GM23338 (cell line): Measurements from ENCODE around the gene MLPH. TPM values are rescaled to one million over a fixed set of nuclear protein-coding genes. Genes with fewer than 3 reads are reported as not detected.

Source experiments
- CREB1 ChIP-seq: fragments of 250-450 bp; sonication (Bioruptor Pico); IDR thresholded peaks from 2 replicates; pipeline ENCODE4 v1.5.0; 2020; ENCODE audit warnings: low read depth, mild to moderate bottlenecking, moderate library complexity
- CTCF ChIP-seq, 2 experiments: fragments of 200-600 bp in 1 of 2; sonication (generic) in 1 of 2; conservative IDR thresholded peaks; 2 replicates each; pipeline versions ENCODE4 v1.5.1 to v1.6.1; 2016 to 2017; ENCODE audit warnings: antibody characterized with exemption in 2 of 2, low read depth in 2 of 2, mild to moderate bottlenecking in 2 of 2, moderate library complexity in 1 of 2
- EZH2phosphoT487 ChIP-seq: fragments of 200-600 bp; sonication (generic); IDR thresholded peaks from one replicate; pipeline ENCODE4 v1.8.1; 2018; ENCODE audit warnings: antibody characterized with exemption; ENCODE audit not compliant: unreplicated experiment
- NANOG ChIP-seq: IDR thresholded peaks from 2 replicates; pipeline ENCODE4 v1.6.1; 2016; ENCODE audit warnings: antibody characterized with exemption, borderline replicate concordance
- POLR2AphosphoS5 ChIP-seq: IDR thresholded peaks from 2 replicates; pipeline ENCODE4 v1.6.1; 2016; ENCODE audit warnings: antibody characterized with exemption, low read depth
- REST ChIP-seq: IDR thresholded peaks from one replicate; pipeline ENCODE4 v1.6.1; 2018; ENCODE audit warnings: antibody characterized with exemption; ENCODE audit not compliant: unreplicated experiment
- ZNF462 ChIP-seq: fragments of 250-450 bp; sonication (Bioruptor Pico); IDR thresholded peaks from 2 replicates; pipeline ENCODE4 v1.5.0; 2020; ENCODE audit warnings: mild to moderate bottlenecking, moderate library complexity
- polyA plus RNA-seq: library from polyadenylated mRNA; unstranded; fragments of >200 nt; fragmentation: Nextera tagmentation; extraction: Ambion mirVana; gene quantifications from 2 replicates; pipeline ENCODE4 v1.2.1, GENCODE V29; 2016
- total RNA-seq: library from RNA; depleted of rRNA; stranded (reverse); fragments of >200 nt; shearing (Covaris generic); gene quantifications from 2 replicates; pipeline ENCODE4 v1.2.3, GENCODE V29; 2014

MLPH gene
- total and polyA plus RNA-seq, 2 experiments from 2014 or later = 13.6 to 16.5 TPM

- TF ChIP-seq ZNF462 (no peak), POLR2AphosphoS5 (no peak), NANOG (no peak), CTCF (conservative IDR thresholded peaks at IDR 0.05; ENCODE audit: low read depth in 2 of 2) (no peak), EZH2phosphoT487 (no peak), CREB1 (no peak), REST (no peak)
Observed at GRCh38 chr2:237490795-237491194, 3.7 kb downstream of the MLPH start (continued).
